Measurements from ENCODE around the gene JAM3. TPM values are rescaled to one million over a fixed set of nuclear protein-coding genes. Genes with fewer than 3 reads are reported as not detected.

JAM3 gene
- total and polyA plus RNA-seq, 2 donors (not counting 1 experiment from before 2014, with no cell fraction given): 13.5 to 29.6 TPM

DNA sequence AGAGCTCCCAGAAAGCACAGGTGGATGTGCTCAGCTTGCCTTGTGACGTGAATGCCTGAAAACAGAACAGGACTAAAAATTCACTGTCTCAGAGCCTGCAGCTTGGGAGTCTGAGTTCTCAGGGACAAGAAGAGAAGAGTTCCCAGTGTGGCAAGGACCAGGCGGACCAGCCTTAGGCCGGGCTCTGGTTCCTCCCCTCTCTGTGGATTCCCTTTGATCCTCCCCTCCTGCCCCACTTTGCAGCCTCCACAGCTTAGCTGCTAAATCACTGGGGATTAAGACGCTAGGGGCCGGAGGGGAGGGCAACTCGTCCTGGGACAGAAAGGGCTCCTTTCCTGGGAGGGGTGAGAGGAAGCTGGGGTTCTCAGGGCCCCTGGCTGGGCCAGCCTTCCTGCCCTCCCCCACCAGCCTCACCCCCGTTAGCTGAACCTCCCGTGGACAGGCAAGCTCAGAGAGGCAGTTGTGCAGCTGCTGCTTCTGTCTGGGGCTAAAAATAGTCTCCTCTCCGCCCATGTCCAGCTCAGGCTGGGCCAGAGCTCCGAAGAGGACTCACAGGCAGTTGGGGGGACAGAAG lies 29.9 kb upstream of the JAM3 start:
- WGBS (ENCODE audit: insufficient coverage): 52% methylated on average over 7 of the region's 10 CpGs
- CTCF ChIA-PET: interaction anchor here (0.7 to 2.7 kb wide), 2 partner anchors 9 to 12 kb away, joined by 3 to 13 read pairs; no protein-coding TSS in a partner anchor
- H3K27me3 ChIP-seq (replicated peaks in 1 of 4; ENCODE audit: control extremely low read depth in 1 of 4, control insufficient read depth in 3 of 4, insufficient read depth in 4 of 4, low read length in 3 of 4): peaks cover 0 to 5% (median 0%) of the 10 kb centered on the region in 4 experiments
- H3K36me3 ChIP-seq (replicated peaks in 1 of 2; ENCODE audit: control extremely low read depth in 1 of 2, control insufficient read depth in 1 of 2, extremely low read depth in 1 of 2, insufficient read depth in 2 of 2, low read length in 1 of 2): no peaks in the 10 kb centered on the region
- no peaks in the 10 kb centered on the region for H3K9me3 ChIP-seq (ENCODE audit: control extremely low read depth in 1 of 3, control insufficient read depth in 2 of 3, insufficient read depth in 1 of 3, low read length in 2 of 3)
- no peaks in the 10 kb centered on the region for H3K79me2 ChIP-seq (ENCODE audit: control insufficient read depth, insufficient read depth, low read length)
- no peak overlapping the region for H3K9ac ChIP-seq (ENCODE audit: low read length)
- no peak for ATAC-seq (ENCODE audit: low read depth)
- H3K4me1 ChIP-seq (ENCODE audit: control insufficient read depth in 2 of 2, insufficient read depth in 2 of 2, low read length in 2 of 2): peaks cover 11 to 16% of the 10 kb centered on the region in 2 donors
- H4K20me1 ChIP-seq (ENCODE audit: control insufficient read depth, insufficient read depth, low read length, poor library complexity, severe bottlenecking): no peaks in the 10 kb centered on the region
- no peak overlapping the region for H2AFZ ChIP-seq (ENCODE audit: insufficient read depth, low read depth, low read length, poor library complexity, severe bottlenecking)
- H3K4me3 ChIP-seq (ENCODE audit: control extremely low read depth in 1 of 5, extremely low read depth in 1 of 5, insufficient read depth in 1 of 5, low read depth in 2 of 5, low read length in 4 of 5): no peak overlapping the region
- TF ChIP-seq, protein P1, sequence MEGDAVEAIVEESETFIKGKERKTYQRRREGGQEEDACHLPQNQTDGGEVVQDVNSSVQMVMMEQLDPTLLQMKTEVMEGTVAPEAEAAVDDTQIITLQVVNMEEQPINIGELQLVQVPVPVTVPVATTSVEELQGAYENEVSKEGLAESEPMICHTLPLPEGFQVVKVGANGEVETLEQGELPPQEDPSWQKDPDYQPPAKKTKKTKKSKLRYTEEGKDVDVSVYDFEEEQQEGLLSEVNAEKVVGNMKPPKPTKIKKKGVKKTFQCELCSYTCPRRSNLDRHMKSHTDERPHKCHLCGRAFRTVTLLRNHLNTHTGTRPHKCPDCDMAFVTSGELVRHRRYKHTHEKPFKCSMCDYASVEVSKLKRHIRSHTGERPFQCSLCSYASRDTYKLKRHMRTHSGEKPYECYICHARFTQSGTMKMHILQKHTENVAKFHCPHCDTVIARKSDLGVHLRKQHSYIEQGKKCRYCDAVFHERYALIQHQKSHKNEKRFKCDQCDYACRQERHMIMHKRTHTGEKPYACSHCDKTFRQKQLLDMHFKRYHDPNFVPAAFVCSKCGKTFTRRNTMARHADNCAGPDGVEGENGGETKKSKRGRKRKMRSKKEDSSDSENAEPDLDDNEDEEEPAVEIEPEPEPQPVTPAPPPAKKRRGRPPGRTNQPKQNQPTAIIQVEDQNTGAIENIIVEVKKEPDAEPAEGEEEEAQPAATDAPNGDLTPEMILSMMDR (IDR thresholded peaks at IDR 0.05): no peak
- TF ChIP-seq EZH2 (IDR thresholded peaks at IDR 0.05; ENCODE audit: borderline replicate concordance, insufficient read depth, low read depth, low read length, poor library complexity, severe bottlenecking): no peak
- Mint-ChIP-seq H3K4me3 (peak overlapping the region; percentile 32), H3K4me1 (peaks cover 18% of the 10 kb centered on the region), H3K9me3 (ENCODE audit: insufficient read depth) (no peaks in the 10 kb centered on the region), H3K27ac (no peak overlapping the region), H3K27me3 (peaks cover 2% of the 10 kb centered on the region)
- H3K27ac ChIP-seq (ENCODE audit: low read length in 2 of 2): no peak overlapping the region
- intact Hi-C loops (cut with micrococcal nuclease): no loop called here
- no peak overlapping the region for H3K4me2 ChIP-seq (replicated peaks; ENCODE audit: low read depth, low read length, poor library complexity, severe bottlenecking)
- DNase-seq: no peak
- POLR2A ChIA-PET: no interaction called here

DNA sequence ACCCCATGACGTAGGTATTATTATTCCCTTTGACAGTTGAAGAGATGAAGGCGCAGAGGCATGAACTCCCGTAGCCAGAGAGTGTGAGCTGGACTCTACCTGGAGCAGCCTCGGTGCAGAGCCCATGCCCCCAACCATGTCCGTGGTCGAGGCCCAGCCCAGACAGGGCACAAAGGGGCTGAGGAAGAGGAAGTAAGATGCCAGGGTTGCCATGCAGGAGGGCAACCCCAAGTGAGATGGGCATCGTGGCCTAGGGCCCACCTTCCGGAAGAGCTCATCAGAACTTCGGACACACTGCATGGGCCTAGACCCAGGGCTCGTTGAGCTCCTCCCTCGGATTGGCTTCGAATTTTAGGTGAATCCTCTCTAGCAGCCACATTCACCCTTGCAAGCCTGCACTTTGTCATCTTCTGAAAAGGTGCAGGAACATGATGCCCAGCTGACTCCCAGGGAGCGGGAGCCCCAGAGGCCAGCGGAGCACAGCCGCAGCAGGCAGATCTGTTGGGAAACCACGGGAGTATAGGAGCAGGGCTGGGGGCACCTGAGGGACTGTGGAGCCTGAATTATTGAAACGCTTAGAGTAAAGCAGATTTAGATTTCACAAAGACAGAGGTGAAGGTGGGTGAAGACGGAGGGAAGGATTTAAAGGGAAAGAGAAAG lies 29.0 kb upstream of the JAM3 start:
- no peak overlapping the region for H2AFZ ChIP-seq (ENCODE audit: insufficient read depth, low read depth, low read length, poor library complexity, severe bottlenecking)

More for the DNA sequence above, 29.0 kb upstream of the JAM3 start:
- Mint-ChIP-seq H3K4me3 (no peak overlapping the region), H3K27me3 (peaks cover 11% of the 10 kb centered on the region), H3K4me1 (peaks cover 14% of the 10 kb centered on the region), H3K9me3 (ENCODE audit: insufficient read depth) (no peaks in the 10 kb centered on the region), H3K27ac (no peak overlapping the region)
- Histone ChIP-seq H3K36me3 (replicated peaks in 1 of 2; ENCODE audit: control extremely low read depth in 1 of 2, control insufficient read depth in 1 of 2, extremely low read depth in 1 of 2, insufficient read depth in 2 of 2, low read length in 1 of 2) (no peaks in the 10 kb centered on the region), H3K79me2 (ENCODE audit: control insufficient read depth, insufficient read depth, low read length) (no peaks in the 10 kb centered on the region), H3K9me3 (ENCODE audit: control extremely low read depth in 1 of 3, control insufficient read depth in 2 of 3, insufficient read depth in 1 of 3, low read length in 2 of 3) (no peaks in the 10 kb centered on the region), H3K9ac (ENCODE audit: low read length) (no peak overlapping the region), H3K4me3 (ENCODE audit: control extremely low read depth in 1 of 5, extremely low read depth in 1 of 5, insufficient read depth in 1 of 5, low read depth in 2 of 5, low read length in 4 of 5) (no peak overlapping the region), H3K27me3 (replicated peaks in 1 of 4; ENCODE audit: control extremely low read depth in 1 of 4, control insufficient read depth in 3 of 4, insufficient read depth in 4 of 4, low read length in 3 of 4) (no peaks in the 10 kb centered on the region), H3K4me2 (replicated peaks; ENCODE audit: low read depth, low read length, poor library complexity, severe bottlenecking) (no peak overlapping the region), H3K27ac (ENCODE audit: low read length in 2 of 2) (no peak overlapping the region), H3K4me1 (ENCODE audit: control insufficient read depth in 2 of 2, insufficient read depth in 2 of 2, low read length in 2 of 2) (peaks cover 8 to 14% of the 10 kb centered on the region in 2 donors), H4K20me1 (ENCODE audit: control insufficient read depth, insufficient read depth, low read length, poor library complexity, severe bottlenecking) (no peaks in the 10 kb centered on the region)
- intact Hi-C loops (cut with micrococcal nuclease): no loop called here
- TF ChIP-seq, protein P1 (IDR thresholded peaks at IDR 0.05): no peak
- no peak for TF ChIP-seq EZH2 (IDR thresholded peaks at IDR 0.05; ENCODE audit: borderline replicate concordance, insufficient read depth, low read depth, low read length, poor library complexity, severe bottlenecking)
- ATAC-seq (ENCODE audit: low read depth) (no peak), DNase-seq (no peak)
- CTCF ChIA-PET: interaction anchor here (2.7 to 2.9 kb wide), 2 partner anchors 11 kb away, joined by 13 to 15 read pairs; no protein-coding TSS in a partner anchor
- POLR2A ChIA-PET: no interaction called here
- WGBS (ENCODE audit: insufficient coverage): 91% methylated on average over 17 of the region's 18 CpGs

All from B cell (primary cell).